ENCODE measurements around the gene HDAC8. TPM values are rescaled to one million over a fixed set of nuclear protein-coding genes. Genes with fewer than 3 reads are reported as not detected.

HDAC8 gene
- total and polyA plus RNA-seq, 9 of the 15 experiments (the other 6 are each of a cell fraction or from before 2014, with no cell fraction given): 18.9 to 53.8 (median 28.7) TPM

- TF ChIP-seq NFIC (IDR thresholded peaks at IDR 0.05): 0 out of 2 replicates have a peak, but pooled peaks have one; percentile 36
- TF ChIP-seq SMARCC2 (IDR thresholded peaks at IDR 0.05; ENCODE audit: low read depth): no peak
- peak; percentile 86 for TF ChIP-seq PHF20 (IDR thresholded peaks at IDR 0.05; ENCODE audit: partially characterized antibody)
- TF ChIP-seq E2F8 (IDR thresholded peaks at IDR 0.05; ENCODE audit: low read depth, partially characterized antibody): peak; percentile 74
- peak; percentile 75 for TF ChIP-seq CREB1 (IDR thresholded peaks at IDR 0.05)
- peak; percentile 68 for TF ChIP-seq CREB1 (CRISPR knock-in tag; IDR thresholded peaks at IDR 0.05)
- TF ChIP-seq POLR2G (IDR thresholded peaks at IDR 0.05; ENCODE audit: low read depth, low read length): peak; percentile 54
- no peak for TF ChIP-seq KLF6 (CRISPR knock-in tag; IDR thresholded peaks at IDR 0.05; ENCODE audit: borderline replicate concordance)
- TF ChIP-seq BCL6 (CRISPR knock-in tag; IDR thresholded peaks at IDR 0.05): no peak
Measured at GRCh38 chrX:72572248-72573157, at the start of gene HDAC8 (continued).
